ENCODE measurements around the gene SLIT3. TPM values are rescaled to one million over a fixed set of nuclear protein-coding genes. Genes with fewer than 3 reads are reported as not detected.

SLIT3 gene
- total RNA-seq, 1 donor from 2014 or later, result 0.22 TPM

GRCh38 chr5:168648576-168648975 lies 652.4 kb downstream of the SLIT3 start:
- H3K27me3 Mint-ChIP-seq (ENCODE audit: insufficient read depth, low read depth), result peaks cover 14% of the 10 kb centered on the region
- no peak overlapping the region for H3K4me2 ChIP-seq
- no peak overlapping the region for H3K4me3 ChIP-seq
- no peaks in the 10 kb centered on the region for H3K9me3 ChIP-seq (ENCODE audit: low read depth)
- peaks cover 19% of the 10 kb centered on the region for H3K9me3 Mint-ChIP-seq
- H3K27ac Mint-ChIP-seq, result no peak overlapping the region
- no peak overlapping the region for H2AFZ ChIP-seq (replicated peaks)
- no peak for DNase-seq (ENCODE audit: low spot score)
- H3K4me1 ChIP-seq, result peaks cover 6% of the 10 kb centered on the region
- peaks cover 2% of the 10 kb centered on the region for H4K20me1 ChIP-seq (ENCODE audit: low read depth)
- H3K4me3 Mint-ChIP-seq, result no peak overlapping the region
- no peaks in the 10 kb centered on the region for H3K36me3 ChIP-seq
- peaks cover 6% of the 10 kb centered on the region for H3K4me1 Mint-ChIP-seq
- H3K9ac ChIP-seq, result no peak overlapping the region
- H3F3A ChIP-seq (ENCODE audit: low read depth), result peaks cover 5% of the 10 kb centered on the region
- H3K27me3 ChIP-seq, result peaks cover 6% of the 10 kb centered on the region
- no peak for TF ChIP-seq EZH2 (IDR thresholded peaks at IDR 0.05)
- no peak overlapping the region for H3K27ac ChIP-seq
- no peaks in the 10 kb centered on the region for H3K79me2 ChIP-seq (ENCODE audit: low read depth)
- H3K36me3 Mint-ChIP-seq, result peaks cover 3% of the 10 kb centered on the region

- Histone ChIP-seq H3K79me2 (ENCODE audit: low read depth) (no peaks in the 10 kb centered on the region), H4K20me1 (ENCODE audit: low read depth) (no peaks in the 10 kb centered on the region), H3F3A (ENCODE audit: low read depth) (no peaks in the 10 kb centered on the region), H3K36me3 (no peaks in the 10 kb centered on the region), H3K4me1 (peaks cover under 1% of the 10 kb centered on the region), H3K9ac (no peak overlapping the region), H3K9me3 (ENCODE audit: low read depth) (no peaks in the 10 kb centered on the region), H2AFZ (replicated peaks) (no peak overlapping the region), H3K27me3 (peaks cover 6% of the 10 kb centered on the region), H3K4me3 (no peak overlapping the region), H3K27ac (no peak overlapping the region), H3K4me2 (no peak overlapping the region)
- H3K27ac Mint-ChIP-seq, result no peak overlapping the region
- no peak overlapping the region for H3K4me3 Mint-ChIP-seq
- H3K36me3 Mint-ChIP-seq, result peaks cover 3% of the 10 kb centered on the region
- DNase-seq (ENCODE audit: low spot score), result no peak
- TF ChIP-seq EZH2 (IDR thresholded peaks at IDR 0.05) (no peak), CTCF (IDR thresholded peaks at IDR 0.05) (no peak), EZH2phosphoT487 (IDR thresholded peaks at IDR 0.05) (no peak)
- H3K27me3 Mint-ChIP-seq (ENCODE audit: insufficient read depth, low read depth), result peaks cover 14% of the 10 kb centered on the region
- H3K9me3 Mint-ChIP-seq, result peaks cover 19% of the 10 kb centered on the region
- peaks cover under 1% of the 10 kb centered on the region for H3K4me1 Mint-ChIP-seq
These were observed 652.9 kb downstream of the SLIT3 start for GRCh38 chr5:168648016-168648415.

- Histone ChIP-seq H4K20me1 (ENCODE audit: low read depth) (no peaks in the 10 kb centered on the region), H3K79me2 (ENCODE audit: low read depth) (no peaks in the 10 kb centered on the region), H3K36me3 (no peaks in the 10 kb centered on the region), H3K4me2 (no peak overlapping the region), H3K27me3 (peaks cover 5% of the 10 kb centered on the region), H3K9me3 (ENCODE audit: low read depth) (no peaks in the 10 kb centered on the region), H3K4me3 (no peak overlapping the region), H3K9ac (no peak overlapping the region), H3K27ac (no peak overlapping the region), H2AFZ (replicated peaks) (no peak overlapping the region), H3F3A (ENCODE audit: low read depth) (no peaks in the 10 kb centered on the region), H3K4me1 (no peaks in the 10 kb centered on the region)
- Mint-ChIP-seq H3K27me3 (ENCODE audit: insufficient read depth, low read depth) (peaks cover 12% of the 10 kb centered on the region), H3K36me3 (peaks cover 3% of the 10 kb centered on the region), H3K4me1 (no peaks in the 10 kb centered on the region), H3K9me3 (peaks cover 19% of the 10 kb centered on the region), H3K4me3 (no peak overlapping the region), H3K27ac (no peak overlapping the region)
- no peak for TF ChIP-seq CTCF (IDR thresholded peaks at IDR 0.05)
- TF ChIP-seq EZH2phosphoT487 (IDR thresholded peaks at IDR 0.05), result no peak
- no peak for TF ChIP-seq EZH2 (IDR thresholded peaks at IDR 0.05)
- DNase-seq (ENCODE audit: low spot score), result no peak
These were observed 653.9 kb downstream of the SLIT3 start for GRCh38 chr5:168647083-168647482.

- no peak overlapping the region for H3K27ac Mint-ChIP-seq
- Histone ChIP-seq H3K36me3 (no peaks in the 10 kb centered on the region), H3K4me2 (no peak overlapping the region), H3K4me1 (no peaks in the 10 kb centered on the region), H4K20me1 (ENCODE audit: low read depth) (no peaks in the 10 kb centered on the region), H3K9ac (no peak overlapping the region), H3K9me3 (ENCODE audit: low read depth) (no peaks in the 10 kb centered on the region), H3K79me2 (ENCODE audit: low read depth) (no peaks in the 10 kb centered on the region), H2AFZ (replicated peaks) (no peak overlapping the region), H3K27ac (no peak overlapping the region), H3K4me3 (no peak overlapping the region), H3F3A (ENCODE audit: low read depth) (no peaks in the 10 kb centered on the region), H3K27me3 (no peaks in the 10 kb centered on the region)
- DNase-seq (ENCODE audit: low spot score), result no peak
- H3K4me3 Mint-ChIP-seq, result no peak overlapping the region
- H3K4me1 Mint-ChIP-seq, result no peaks in the 10 kb centered on the region
- peaks cover 12% of the 10 kb centered on the region for H3K27me3 Mint-ChIP-seq (ENCODE audit: insufficient read depth, low read depth)
- H3K36me3 Mint-ChIP-seq, result peaks cover 3% of the 10 kb centered on the region
- no peak for TF ChIP-seq EZH2phosphoT487 (IDR thresholded peaks at IDR 0.05)
- TF ChIP-seq CTCF (IDR thresholded peaks at IDR 0.05), result no peak
- TF ChIP-seq EZH2 (IDR thresholded peaks at IDR 0.05), result no peak
- peaks cover 19% of the 10 kb centered on the region for H3K9me3 Mint-ChIP-seq
These were observed 654.6 kb downstream of the SLIT3 start for GRCh38 chr5:168646335-168646734.
